Liver (tissue), 9 donors: ENCODE data around the gene P4HA2. TPM values are rescaled to one million over a fixed set of nuclear protein-coding genes. Genes with fewer than 3 reads are reported as not detected.
A peak's percentile ranks its signal among the peaks of the same experiment; 100 is the strongest.

Experiments used
- DNase-seq: peaks from one replicate; pipeline ENCODE4 v3.0.0-alpha.2; 2017; ENCODE audit warnings: low spot score
- H3K27ac ChIP-seq, 2 donors: one replicate each; pipeline ENCODE4 v1.7.0; 2013; ENCODE audit warnings: inconsistent platforms in 2 of 2, low read length in 2 of 2, control low read depth in 1 of 2, low read depth in 1 of 2, mild to moderate bottlenecking in 1 of 2
- H3K27me3 ChIP-seq, 4 donors: one replicate each; pipeline versions ENCODE4 v1.6.1 to v1.7.0; 2013; ENCODE audit warnings: low read length in 3 of 4, inconsistent platforms in 1 of 4, mild to moderate bottlenecking in 1 of 4, moderate library complexity in 1 of 4; ENCODE audit not compliant: control insufficient read depth in 4 of 4, insufficient read depth in 4 of 4
- H3K36me3 ChIP-seq, 4 donors: one replicate each; pipeline versions ENCODE4 v1.6.1 to v1.7.0; 2013; ENCODE audit warnings: low read length in 3 of 4, mild to moderate bottlenecking in 3 of 4, low read depth in 1 of 4, moderate library complexity in 1 of 4; ENCODE audit not compliant: control insufficient read depth in 4 of 4, insufficient read depth in 3 of 4
- H3K4me1 ChIP-seq, 4 donors: one replicate each; pipeline versions ENCODE4 v1.6.1 to v1.7.0; 2013; ENCODE audit warnings: low read length in 3 of 4, mild to moderate bottlenecking in 3 of 4, moderate library complexity in 1 of 4; ENCODE audit not compliant: control insufficient read depth in 4 of 4, insufficient read depth in 4 of 4
- H3K4me3 ChIP-seq, 3 donors: one replicate each; pipeline versions ENCODE4 v1.6.1 to v1.7.0; 2013; ENCODE audit warnings: low read length in 3 of 3, control low read depth in 1 of 3, low read depth in 1 of 3, mild to moderate bottlenecking in 1 of 3
- H3K9ac ChIP-seq, 2 donors: one replicate each; pipeline ENCODE4 v1.7.0; 2013; ENCODE audit warnings: low read length in 2 of 2, mild to moderate bottlenecking in 2 of 2, moderate library complexity in 2 of 2, control low read depth in 1 of 2, low read depth in 1 of 2
- H3K9me3 ChIP-seq, 4 donors: one replicate each; pipeline versions ENCODE4 v1.6.1 to v1.7.0; 2013; ENCODE audit warnings: low read length in 3 of 4; ENCODE audit not compliant: control insufficient read depth in 4 of 4
- EGR1 ChIP-seq, 2 donors: IDR thresholded peaks; 2 replicates each; pipeline ENCODE4 v1.6.1; 2016 to 2018; ENCODE audit warnings: antibody characterized with exemption in 2 of 2, low read depth in 2 of 2
- FOXA2 ChIP-seq: IDR thresholded peaks from 2 replicates; pipeline ENCODE4 v1.6.1; 2016; ENCODE audit warnings: antibody characterized with exemption
- GABPA ChIP-seq, 2 donors: IDR thresholded peaks in 1 of 2; conservative IDR thresholded peaks in 1 of 2; 2 replicates each; pipeline ENCODE4 v1.6.1; 2016; ENCODE audit warnings: antibody characterized with exemption in 2 of 2, mild to moderate bottlenecking in 1 of 2, moderate library complexity in 1 of 2
- HNF4A ChIP-seq, 2 donors: conservative IDR thresholded peaks; 2 replicates each; pipeline ENCODE4 v1.6.1; 2016; ENCODE audit warnings: antibody characterized with exemption in 2 of 2, mild to moderate bottlenecking in 2 of 2
- JUND ChIP-seq, 2 donors: IDR thresholded peaks; 2 replicates each; pipeline ENCODE4 v1.6.1; 2016; ENCODE audit warnings: antibody characterized with exemption in 2 of 2
- RAD21 ChIP-seq, 2 donors: IDR thresholded peaks; 2 replicates each; pipeline ENCODE4 v1.6.1; 2016; ENCODE audit warnings: antibody characterized with exemption in 2 of 2, mild to moderate bottlenecking in 2 of 2
- SP1 ChIP-seq: IDR thresholded peaks from 2 replicates; pipeline ENCODE4 v1.6.1; 2018; ENCODE audit warnings: antibody characterized with exemption, mild to moderate bottlenecking
- TAF1 ChIP-seq: conservative IDR thresholded peaks from 2 replicates; pipeline ENCODE4 v1.6.1; 2016; ENCODE audit warnings: antibody characterized with exemption, mild to moderate bottlenecking
- YY1 ChIP-seq: IDR thresholded peaks from 2 replicates; pipeline ENCODE4 v1.6.1; 2016; ENCODE audit warnings: antibody characterized with exemption, mild to moderate bottlenecking
- WGBS: extraction: QIAGEN DNeasy Blood & Tissue Kit; methylation state at CpG from one replicate; pipeline ENCODE4 v1.1.7; 2013; 5-methylcytosine and 5-hydroxymethylcytosine counted together
- polyA plus RNA-seq, 2 donors: library from polyadenylated mRNA; stranded (reverse) in 1 of 2; unstranded in 1 of 2; fragments of 200-250 nt in 1 of 2; fragments of >200 nt in 1 of 2; fragmentation: Nextera tagmentation in 1 of 2; extraction: Ambion mirVana in 1 of 2; gene quantifications; one replicate each; pipeline versions ENCODE4 v1.2.1 to v1.2.3, GENCODE V29; 2013 to 2015
- total RNA-seq, 2 donors: library from RNA; depleted of rRNA; stranded (reverse); fragments of >200 nt; gene quantifications; one replicate each; pipeline ENCODE4 v1.2.3, GENCODE V29; 2014
- TF ChIP-seq, protein P1 (sequence below): IDR thresholded peaks from 2 replicates; pipeline ENCODE4 v1.6.1; 2016; ENCODE audit warnings: antibody characterized with exemption, mild to moderate bottlenecking
- TF ChIP-seq, protein P2 (sequence below): IDR thresholded peaks from 2 replicates; pipeline ENCODE4 v1.6.1; 2016; ENCODE audit warnings: antibody characterized with exemption
- TF ChIP-seq, protein P3 (sequence below): fragments of 150-350 bp; IDR thresholded peaks from 2 replicates; pipeline ENCODE4 v1.5.1; 2017; ENCODE audit warnings: improper control_type of control experiment, low read depth, low read length; ENCODE audit not compliant: missing input control
- donor health status: healthy.
- donor health status: healthy.
- donor health status: healthy.
- donor health status: healthy.
- donor health status: healthy.

The P4HA2 gene
- total and polyA plus RNA-seq, 4 donors: 4.6 to 7.9 (median 6.1) TPM

DNA sequence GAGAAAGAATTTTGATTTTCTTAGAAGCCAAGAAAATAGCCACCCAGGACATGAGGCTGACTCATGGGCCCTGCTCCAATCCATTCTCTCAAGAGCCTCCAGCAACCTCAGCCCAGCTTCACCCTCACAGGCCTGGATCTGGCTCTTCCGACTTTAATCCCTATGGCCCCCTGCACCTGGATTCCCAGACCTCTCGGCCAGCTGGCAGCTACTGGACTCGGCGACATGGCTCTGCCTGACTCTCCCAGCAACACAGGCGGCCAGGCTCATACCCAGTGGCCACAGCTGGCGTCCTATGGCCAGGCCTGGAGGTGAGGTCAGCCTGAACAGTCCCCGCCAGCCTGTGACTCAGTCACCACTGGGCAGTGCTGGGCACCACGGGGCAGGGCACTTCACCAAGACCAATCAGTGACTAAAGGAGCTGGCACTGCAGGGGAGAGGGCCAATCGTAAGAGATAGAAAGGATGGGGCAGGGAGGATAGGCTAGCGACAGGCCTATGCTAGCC, 23.6 kb upstream of the P4HA2 start:
- Histone ChIP-seq H3K27ac (no peak overlapping the region), H3K36me3 (no peaks in the 10 kb centered on the region), H3K9ac (no peak overlapping the region), H3K4me3 (no peak overlapping the region), H3K4me1 (no peaks in the 10 kb centered on the region), H3K9me3 (peaks cover 0 to 2% (median under 1%) of the 10 kb centered on the region in 4 donors), H3K27me3 (no peaks in the 10 kb centered on the region)
- DNase-seq: peak; percentile 14
- TF ChIP-seq EGR1 (IDR thresholded peaks at IDR 0.05; ENCODE audit: low read depth in 2 of 2): no peak
- TF ChIP-seq GABPA (IDR thresholded peaks at IDR 0.05 in 1 of 2, conservative IDR thresholded peaks at IDR 0.05 in 1 of 2): no peak
- no peak for TF ChIP-seq YY1
- TF ChIP-seq, protein P1, sequence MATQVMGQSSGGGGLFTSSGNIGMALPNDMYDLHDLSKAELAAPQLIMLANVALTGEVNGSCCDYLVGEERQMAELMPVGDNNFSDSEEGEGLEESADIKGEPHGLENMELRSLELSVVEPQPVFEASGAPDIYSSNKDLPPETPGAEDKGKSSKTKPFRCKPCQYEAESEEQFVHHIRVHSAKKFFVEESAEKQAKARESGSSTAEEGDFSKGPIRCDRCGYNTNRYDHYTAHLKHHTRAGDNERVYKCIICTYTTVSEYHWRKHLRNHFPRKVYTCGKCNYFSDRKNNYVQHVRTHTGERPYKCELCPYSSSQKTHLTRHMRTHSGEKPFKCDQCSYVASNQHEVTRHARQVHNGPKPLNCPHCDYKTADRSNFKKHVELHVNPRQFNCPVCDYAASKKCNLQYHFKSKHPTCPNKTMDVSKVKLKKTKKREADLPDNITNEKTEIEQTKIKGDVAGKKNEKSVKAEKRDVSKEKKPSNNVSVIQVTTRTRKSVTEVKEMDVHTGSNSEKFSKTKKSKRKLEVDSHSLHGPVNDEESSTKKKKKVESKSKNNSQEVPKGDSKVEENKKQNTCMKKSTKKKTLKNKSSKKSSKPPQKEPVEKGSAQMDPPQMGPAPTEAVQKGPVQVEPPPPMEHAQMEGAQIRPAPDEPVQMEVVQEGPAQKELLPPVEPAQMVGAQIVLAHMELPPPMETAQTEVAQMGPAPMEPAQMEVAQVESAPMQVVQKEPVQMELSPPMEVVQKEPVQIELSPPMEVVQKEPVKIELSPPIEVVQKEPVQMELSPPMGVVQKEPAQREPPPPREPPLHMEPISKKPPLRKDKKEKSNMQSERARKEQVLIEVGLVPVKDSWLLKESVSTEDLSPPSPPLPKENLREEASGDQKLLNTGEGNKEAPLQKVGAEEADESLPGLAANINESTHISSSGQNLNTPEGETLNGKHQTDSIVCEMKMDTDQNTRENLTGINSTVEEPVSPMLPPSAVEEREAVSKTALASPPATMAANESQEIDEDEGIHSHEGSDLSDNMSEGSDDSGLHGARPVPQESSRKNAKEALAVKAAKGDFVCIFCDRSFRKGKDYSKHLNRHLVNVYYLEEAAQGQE: no peak
- no peak for TF ChIP-seq TAF1
- no peak for TF ChIP-seq SP1
- 94% methylated on average over 10 of the region's 10 CpGs for WGBS

DNA sequence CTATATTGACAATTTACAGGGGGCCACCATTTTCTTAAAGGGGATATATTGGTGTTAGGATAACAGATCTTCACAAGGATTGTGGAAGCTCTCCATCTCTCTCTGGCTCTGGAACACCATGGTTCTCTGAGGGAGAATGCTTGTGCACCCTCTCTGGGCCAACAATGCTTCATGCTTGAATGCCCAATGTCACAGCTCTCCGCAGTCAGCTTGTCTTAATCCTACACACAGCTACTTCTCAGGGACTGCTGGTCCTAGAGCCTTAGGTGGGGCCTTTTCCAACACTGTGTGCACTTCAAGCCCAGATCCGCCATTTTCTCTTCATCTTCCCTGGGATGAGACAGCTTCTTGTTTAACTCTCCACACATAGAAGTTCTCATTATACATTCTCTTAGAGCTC, 22.9 kb upstream of the P4HA2 start:
- WGBS: 94% methylated on average over 2 of the region's 2 CpGs
- H3K4me1 ChIP-seq: no peaks in the 10 kb centered on the region
- H3K9me3 ChIP-seq: peaks cover 0 to 6% (median 2%) of the 10 kb centered on the region in 4 donors
- H3K9ac ChIP-seq: no peak overlapping the region
- no peak overlapping the region for H3K27ac ChIP-seq
- H3K4me3 ChIP-seq: no peak overlapping the region
- H3K36me3 ChIP-seq: no peaks in the 10 kb centered on the region
- DNase-seq: no peak
- no peaks in the 10 kb centered on the region for H3K27me3 ChIP-seq
- TF ChIP-seq FOXA2: no peak
- TF ChIP-seq, protein P2, sequence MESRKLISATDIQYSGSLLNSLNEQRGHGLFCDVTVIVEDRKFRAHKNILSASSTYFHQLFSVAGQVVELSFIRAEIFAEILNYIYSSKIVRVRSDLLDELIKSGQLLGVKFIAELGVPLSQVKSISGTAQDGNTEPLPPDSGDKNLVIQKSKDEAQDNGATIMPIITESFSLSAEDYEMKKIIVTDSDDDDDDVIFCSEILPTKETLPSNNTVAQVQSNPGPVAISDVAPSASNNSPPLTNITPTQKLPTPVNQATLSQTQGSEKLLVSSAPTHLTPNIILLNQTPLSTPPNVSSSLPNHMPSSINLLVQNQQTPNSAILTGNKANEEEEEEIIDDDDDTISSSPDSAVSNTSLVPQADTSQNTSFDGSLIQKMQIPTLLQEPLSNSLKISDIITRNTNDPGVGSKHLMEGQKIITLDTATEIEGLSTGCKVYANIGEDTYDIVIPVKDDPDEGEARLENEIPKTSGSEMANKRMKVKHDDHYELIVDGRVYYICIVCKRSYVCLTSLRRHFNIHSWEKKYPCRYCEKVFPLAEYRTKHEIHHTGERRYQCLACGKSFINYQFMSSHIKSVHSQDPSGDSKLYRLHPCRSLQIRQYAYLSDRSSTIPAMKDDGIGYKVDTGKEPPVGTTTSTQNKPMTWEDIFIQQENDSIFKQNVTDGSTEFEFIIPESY: no peak
- TF ChIP-seq, protein P3, sequence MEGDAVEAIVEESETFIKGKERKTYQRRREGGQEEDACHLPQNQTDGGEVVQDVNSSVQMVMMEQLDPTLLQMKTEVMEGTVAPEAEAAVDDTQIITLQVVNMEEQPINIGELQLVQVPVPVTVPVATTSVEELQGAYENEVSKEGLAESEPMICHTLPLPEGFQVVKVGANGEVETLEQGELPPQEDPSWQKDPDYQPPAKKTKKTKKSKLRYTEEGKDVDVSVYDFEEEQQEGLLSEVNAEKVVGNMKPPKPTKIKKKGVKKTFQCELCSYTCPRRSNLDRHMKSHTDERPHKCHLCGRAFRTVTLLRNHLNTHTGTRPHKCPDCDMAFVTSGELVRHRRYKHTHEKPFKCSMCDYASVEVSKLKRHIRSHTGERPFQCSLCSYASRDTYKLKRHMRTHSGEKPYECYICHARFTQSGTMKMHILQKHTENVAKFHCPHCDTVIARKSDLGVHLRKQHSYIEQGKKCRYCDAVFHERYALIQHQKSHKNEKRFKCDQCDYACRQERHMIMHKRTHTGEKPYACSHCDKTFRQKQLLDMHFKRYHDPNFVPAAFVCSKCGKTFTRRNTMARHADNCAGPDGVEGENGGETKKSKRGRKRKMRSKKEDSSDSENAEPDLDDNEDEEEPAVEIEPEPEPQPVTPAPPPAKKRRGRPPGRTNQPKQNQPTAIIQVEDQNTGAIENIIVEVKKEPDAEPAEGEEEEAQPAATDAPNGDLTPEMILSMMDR: no peak
- TF ChIP-seq JUND (IDR thresholded peaks at IDR 0.05): no peak
- TF ChIP-seq, protein P1: no peak
- TF ChIP-seq HNF4A (conservative IDR thresholded peaks at IDR 0.05): no peak
- TF ChIP-seq RAD21 (IDR thresholded peaks at IDR 0.05): no peak
